HL-60 (cell line): ENCODE measurements around the gene CHST2.

Experiments
- GABPA ChIP-seq: IDR thresholded peaks from 2 replicates; pipeline ENCODE4 v1.6.1; 2012; ENCODE audit warnings: low read depth
- TF ChIP-seq, protein P1 (sequence below): IDR thresholded peaks from 2 replicates; pipeline ENCODE4 v1.6.1; 2012; ENCODE audit warnings: low read depth; ENCODE audit not compliant: insufficient replicate concordance

- no peak for TF ChIP-seq GABPA
- TF ChIP-seq, protein P1, sequence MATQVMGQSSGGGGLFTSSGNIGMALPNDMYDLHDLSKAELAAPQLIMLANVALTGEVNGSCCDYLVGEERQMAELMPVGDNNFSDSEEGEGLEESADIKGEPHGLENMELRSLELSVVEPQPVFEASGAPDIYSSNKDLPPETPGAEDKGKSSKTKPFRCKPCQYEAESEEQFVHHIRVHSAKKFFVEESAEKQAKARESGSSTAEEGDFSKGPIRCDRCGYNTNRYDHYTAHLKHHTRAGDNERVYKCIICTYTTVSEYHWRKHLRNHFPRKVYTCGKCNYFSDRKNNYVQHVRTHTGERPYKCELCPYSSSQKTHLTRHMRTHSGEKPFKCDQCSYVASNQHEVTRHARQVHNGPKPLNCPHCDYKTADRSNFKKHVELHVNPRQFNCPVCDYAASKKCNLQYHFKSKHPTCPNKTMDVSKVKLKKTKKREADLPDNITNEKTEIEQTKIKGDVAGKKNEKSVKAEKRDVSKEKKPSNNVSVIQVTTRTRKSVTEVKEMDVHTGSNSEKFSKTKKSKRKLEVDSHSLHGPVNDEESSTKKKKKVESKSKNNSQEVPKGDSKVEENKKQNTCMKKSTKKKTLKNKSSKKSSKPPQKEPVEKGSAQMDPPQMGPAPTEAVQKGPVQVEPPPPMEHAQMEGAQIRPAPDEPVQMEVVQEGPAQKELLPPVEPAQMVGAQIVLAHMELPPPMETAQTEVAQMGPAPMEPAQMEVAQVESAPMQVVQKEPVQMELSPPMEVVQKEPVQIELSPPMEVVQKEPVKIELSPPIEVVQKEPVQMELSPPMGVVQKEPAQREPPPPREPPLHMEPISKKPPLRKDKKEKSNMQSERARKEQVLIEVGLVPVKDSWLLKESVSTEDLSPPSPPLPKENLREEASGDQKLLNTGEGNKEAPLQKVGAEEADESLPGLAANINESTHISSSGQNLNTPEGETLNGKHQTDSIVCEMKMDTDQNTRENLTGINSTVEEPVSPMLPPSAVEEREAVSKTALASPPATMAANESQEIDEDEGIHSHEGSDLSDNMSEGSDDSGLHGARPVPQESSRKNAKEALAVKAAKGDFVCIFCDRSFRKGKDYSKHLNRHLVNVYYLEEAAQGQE = no peak
Measured at GRCh38 chr3:143103652-143104051, 15.9 kb upstream of the CHST2 start.
